ENCODE results near the gene TBC1D19.

TBC1D19 gene

DNA sequence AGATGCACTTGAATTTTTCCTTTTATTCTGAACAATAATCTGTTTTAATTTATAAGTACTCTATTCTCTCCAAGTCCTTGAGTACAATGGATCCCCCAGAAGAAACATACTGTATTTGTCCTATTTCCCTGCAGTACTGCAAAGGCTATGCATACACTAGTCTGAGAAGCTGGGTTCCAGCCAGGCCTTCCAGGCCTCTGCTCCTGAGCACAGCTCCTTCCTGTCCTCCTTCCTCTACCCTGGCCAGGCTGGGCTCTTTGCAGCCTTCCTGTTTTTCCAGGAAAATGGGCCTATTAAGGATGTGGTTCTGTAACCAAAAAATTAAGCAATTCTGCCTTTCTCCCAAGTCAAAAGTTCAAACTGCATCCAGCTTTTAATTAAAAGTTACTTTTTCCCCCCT lies 208.8 kb downstream of the TBC1D19 start:
- ATAC-seq, result no peak
- no peak for TF ChIP-seq PPARA (CRISPR knock-in tag; IDR thresholded peaks at IDR 0.05; ENCODE audit: borderline replicate concordance)
- no peak for TF ChIP-seq ZNF565 (CRISPR knock-in tag; conservative IDR thresholded peaks at IDR 0.05; ENCODE audit: low read depth)
- TF ChIP-seq CSDC2 (CRISPR knock-in tag; IDR thresholded peaks at IDR 0.05), result no peak
- no peak for TF ChIP-seq TCF4 (CRISPR knock-in tag; IDR thresholded peaks at IDR 0.05; ENCODE audit: borderline replicate concordance)
- TF ChIP-seq, protein P1, sequence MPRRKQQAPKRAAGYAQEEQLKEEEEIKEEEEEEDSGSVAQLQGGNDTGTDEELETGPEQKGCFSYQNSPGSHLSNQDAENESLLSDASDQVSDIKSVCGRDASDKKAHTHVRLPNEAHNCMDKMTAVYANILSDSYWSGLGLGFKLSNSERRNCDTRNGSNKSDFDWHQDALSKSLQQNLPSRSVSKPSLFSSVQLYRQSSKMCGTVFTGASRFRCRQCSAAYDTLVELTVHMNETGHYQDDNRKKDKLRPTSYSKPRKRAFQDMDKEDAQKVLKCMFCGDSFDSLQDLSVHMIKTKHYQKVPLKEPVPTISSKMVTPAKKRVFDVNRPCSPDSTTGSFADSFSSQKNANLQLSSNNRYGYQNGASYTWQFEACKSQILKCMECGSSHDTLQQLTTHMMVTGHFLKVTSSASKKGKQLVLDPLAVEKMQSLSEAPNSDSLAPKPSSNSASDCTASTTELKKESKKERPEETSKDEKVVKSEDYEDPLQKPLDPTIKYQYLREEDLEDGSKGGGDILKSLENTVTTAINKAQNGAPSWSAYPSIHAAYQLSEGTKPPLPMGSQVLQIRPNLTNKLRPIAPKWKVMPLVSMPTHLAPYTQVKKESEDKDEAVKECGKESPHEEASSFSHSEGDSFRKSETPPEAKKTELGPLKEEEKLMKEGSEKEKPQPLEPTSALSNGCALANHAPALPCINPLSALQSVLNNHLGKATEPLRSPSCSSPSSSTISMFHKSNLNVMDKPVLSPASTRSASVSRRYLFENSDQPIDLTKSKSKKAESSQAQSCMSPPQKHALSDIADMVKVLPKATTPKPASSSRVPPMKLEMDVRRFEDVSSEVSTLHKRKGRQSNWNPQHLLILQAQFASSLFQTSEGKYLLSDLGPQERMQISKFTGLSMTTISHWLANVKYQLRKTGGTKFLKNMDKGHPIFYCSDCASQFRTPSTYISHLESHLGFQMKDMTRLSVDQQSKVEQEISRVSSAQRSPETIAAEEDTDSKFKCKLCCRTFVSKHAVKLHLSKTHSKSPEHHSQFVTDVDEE (CRISPR knock-in tag; IDR thresholded peaks at IDR 0.05), result no peak
- no peak for TF ChIP-seq ARNTL (CRISPR knock-in tag; IDR thresholded peaks at IDR 0.05; ENCODE audit: borderline replicate concordance, low read depth)
- TF ChIP-seq PATZ1 (CRISPR knock-in tag; IDR thresholded peaks at IDR 0.05; ENCODE audit: borderline replicate concordance), result no peak
- TF ChIP-seq ZNF8 (CRISPR knock-in tag; IDR thresholded peaks at IDR 0.05), result no peak

DNA sequence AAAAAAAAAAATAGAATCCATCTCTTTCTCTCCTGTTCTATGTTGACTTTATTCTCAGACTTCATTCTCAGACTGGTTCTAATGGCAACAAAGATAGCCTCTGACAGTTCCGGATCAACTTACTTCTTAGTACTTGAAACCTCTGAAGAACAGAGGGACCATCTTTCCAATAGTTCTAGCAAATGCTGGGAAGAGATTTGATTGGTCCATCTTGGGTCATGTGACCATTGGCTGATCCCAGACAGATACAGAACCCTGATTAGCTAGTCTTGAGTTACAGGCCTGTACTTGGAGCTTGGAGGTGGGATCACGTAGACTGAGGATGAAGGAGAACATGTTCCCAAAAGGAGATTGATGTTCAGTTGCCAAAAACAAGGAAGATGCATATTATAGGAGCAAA lies 209.9 kb downstream of the TBC1D19 start:
- no peak for ATAC-seq
- TF ChIP-seq PATZ1 (CRISPR knock-in tag; IDR thresholded peaks at IDR 0.05; ENCODE audit: borderline replicate concordance), result no peak
- TF ChIP-seq, protein P1 (CRISPR knock-in tag; IDR thresholded peaks at IDR 0.05), result no peak
- no peak for TF ChIP-seq ARNTL (CRISPR knock-in tag; IDR thresholded peaks at IDR 0.05; ENCODE audit: borderline replicate concordance, low read depth)
- TF ChIP-seq TCF4 (CRISPR knock-in tag; IDR thresholded peaks at IDR 0.05; ENCODE audit: borderline replicate concordance), result no peak
- no peak for TF ChIP-seq SNAI2 (CRISPR knock-in tag; IDR thresholded peaks at IDR 0.05)
- no peak for TF ChIP-seq CSDC2 (CRISPR knock-in tag; IDR thresholded peaks at IDR 0.05)
- no peak for TF ChIP-seq OSR1 (CRISPR knock-in tag; IDR thresholded peaks at IDR 0.05)
- TF ChIP-seq, protein P2, sequence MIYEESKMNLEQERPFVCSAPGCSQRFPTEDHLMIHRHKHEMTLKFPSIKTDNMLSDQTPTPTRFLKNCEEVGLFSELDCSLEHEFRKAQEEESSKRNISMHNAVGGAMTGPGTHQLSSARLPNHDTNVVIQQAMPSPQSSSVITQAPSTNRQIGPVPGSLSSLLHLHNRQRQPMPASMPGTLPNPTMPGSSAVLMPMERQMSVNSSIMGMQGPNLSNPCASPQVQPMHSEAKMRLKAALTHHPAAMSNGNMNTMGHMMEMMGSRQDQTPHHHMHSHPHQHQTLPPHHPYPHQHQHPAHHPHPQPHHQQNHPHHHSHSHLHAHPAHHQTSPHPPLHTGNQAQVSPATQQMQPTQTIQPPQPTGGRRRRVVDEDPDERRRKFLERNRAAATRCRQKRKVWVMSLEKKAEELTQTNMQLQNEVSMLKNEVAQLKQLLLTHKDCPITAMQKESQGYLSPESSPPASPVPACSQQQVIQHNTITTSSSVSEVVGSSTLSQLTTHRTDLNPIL (CRISPR knock-in tag; IDR thresholded peaks at IDR 0.05; ENCODE audit: low read depth), result no peak
- no peak for TF ChIP-seq TOX (CRISPR knock-in tag; IDR thresholded peaks at IDR 0.05; ENCODE audit: borderline replicate concordance)
- no peak for TF ChIP-seq BACH2 (CRISPR knock-in tag; IDR thresholded peaks at IDR 0.05; ENCODE audit: borderline replicate concordance)
- TF ChIP-seq ZNF70 (CRISPR knock-in tag; IDR thresholded peaks at IDR 0.05), result no peak
- TF ChIP-seq ZC3H10 (CRISPR knock-in tag; IDR thresholded peaks at IDR 0.05), result no peak
- TF ChIP-seq ESRRG (CRISPR knock-in tag; IDR thresholded peaks at IDR 0.05), result no peak
- TF ChIP-seq ZNF8 (CRISPR knock-in tag; IDR thresholded peaks at IDR 0.05), result no peak
- no peak for TF ChIP-seq ZFP3 (CRISPR knock-in tag; IDR thresholded peaks at IDR 0.05)

DNA sequence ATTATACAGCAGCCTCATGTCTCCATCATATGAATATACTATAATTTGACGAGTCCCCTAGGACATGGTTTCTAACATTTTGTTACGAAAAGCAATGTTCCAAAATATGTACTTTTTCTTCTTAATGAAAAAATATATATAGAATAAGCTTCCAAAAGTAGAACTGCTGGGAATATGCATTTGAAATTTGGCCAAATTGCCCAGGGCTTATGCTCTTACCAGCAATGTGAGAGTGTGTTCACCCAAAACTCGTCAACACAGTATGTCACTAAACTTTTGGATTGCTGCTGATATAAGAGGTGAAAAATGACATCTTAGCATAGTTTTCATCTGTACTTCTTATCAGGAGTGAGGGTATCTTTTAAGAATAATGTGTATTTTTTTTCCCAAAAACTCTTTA lies 212.2 kb downstream of the TBC1D19 start:
- no peak for ATAC-seq
- TF ChIP-seq PPARA (CRISPR knock-in tag; IDR thresholded peaks at IDR 0.05; ENCODE audit: borderline replicate concordance) (no peak), GLIS3 (CRISPR knock-in tag; IDR thresholded peaks at IDR 0.05) (no peak), ARNTL (CRISPR knock-in tag; IDR thresholded peaks at IDR 0.05; ENCODE audit: borderline replicate concordance, low read depth) (no peak), RARB (CRISPR knock-in tag; IDR thresholded peaks at IDR 0.05) (no peak), ZFP3 (CRISPR knock-in tag; IDR thresholded peaks at IDR 0.05) (no peak), ZNF565 (CRISPR knock-in tag; conservative IDR thresholded peaks at IDR 0.05; ENCODE audit: low read depth) (no peak), ISL1 (CRISPR knock-in tag; IDR thresholded peaks at IDR 0.05) (no peak), TCF4 (CRISPR knock-in tag; IDR thresholded peaks at IDR 0.05; ENCODE audit: borderline replicate concordance) (no peak), ESRRG (CRISPR knock-in tag; IDR thresholded peaks at IDR 0.05) (no peak), CSRNP3 (CRISPR knock-in tag; IDR thresholded peaks at IDR 0.05) (no peak), OSR1 (CRISPR knock-in tag; IDR thresholded peaks at IDR 0.05) (no peak), CSDC2 (CRISPR knock-in tag; IDR thresholded peaks at IDR 0.05) (no peak), POU6F1 (CRISPR knock-in tag; IDR thresholded peaks at IDR 0.05; ENCODE audit: borderline replicate concordance, low read depth) (no peak), ZFP30 (CRISPR knock-in tag; IDR thresholded peaks at IDR 0.05) (no peak), BACH2 (CRISPR knock-in tag; IDR thresholded peaks at IDR 0.05; ENCODE audit: borderline replicate concordance) (no peak)
